Measurements from ENCODE around the gene DGKE.

The DGKE gene

DNA sequence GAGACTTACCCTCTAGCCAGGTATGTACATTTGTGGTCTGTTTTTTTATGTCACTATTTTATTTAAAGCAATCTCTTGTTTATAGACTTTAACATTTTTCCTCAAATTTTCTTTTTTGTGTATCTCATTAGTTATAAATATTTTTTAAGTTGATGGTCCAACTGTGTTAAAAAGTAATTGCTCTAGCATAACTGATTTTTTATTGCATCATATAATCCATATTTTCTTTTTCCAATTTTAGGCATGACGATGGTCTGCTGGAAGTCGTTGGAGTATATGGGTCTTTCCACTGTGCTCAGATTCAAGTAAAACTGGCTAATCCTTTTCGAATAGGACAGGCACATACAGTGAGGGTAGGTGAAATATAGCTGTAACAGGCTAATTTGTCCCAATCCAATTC, 27.9 kb downstream of the DGKE start:
- Histone ChIP-seq H3K27me3 (ENCODE audit: insufficient read depth, low read depth) (no peaks in the 10 kb centered on the region), H3K9ac (no peak overlapping the region), H3K79me2 (ENCODE audit: insufficient read depth, low read depth) (no peaks in the 10 kb centered on the region), H4K20me1 (ENCODE audit: insufficient read depth) (no peaks in the 10 kb centered on the region), H3K4me1 (ENCODE audit: low read depth, poor library complexity, severe bottlenecking) (no peaks in the 10 kb centered on the region), H3K4me2 (no peak overlapping the region), H3K27ac (no peak overlapping the region), H2AFZ (ENCODE audit: low read depth) (no peak overlapping the region), H3K36me3 (ENCODE audit: insufficient read depth) (no peaks in the 10 kb centered on the region; the same call in 1 of the 2 replicates), H3K4me3 (IDR thresholded peaks at IDR 0.05; ENCODE audit: insufficient read depth, low read depth, low read length) (no peak overlapping the region)
- TF ChIP-seq, protein P1, sequence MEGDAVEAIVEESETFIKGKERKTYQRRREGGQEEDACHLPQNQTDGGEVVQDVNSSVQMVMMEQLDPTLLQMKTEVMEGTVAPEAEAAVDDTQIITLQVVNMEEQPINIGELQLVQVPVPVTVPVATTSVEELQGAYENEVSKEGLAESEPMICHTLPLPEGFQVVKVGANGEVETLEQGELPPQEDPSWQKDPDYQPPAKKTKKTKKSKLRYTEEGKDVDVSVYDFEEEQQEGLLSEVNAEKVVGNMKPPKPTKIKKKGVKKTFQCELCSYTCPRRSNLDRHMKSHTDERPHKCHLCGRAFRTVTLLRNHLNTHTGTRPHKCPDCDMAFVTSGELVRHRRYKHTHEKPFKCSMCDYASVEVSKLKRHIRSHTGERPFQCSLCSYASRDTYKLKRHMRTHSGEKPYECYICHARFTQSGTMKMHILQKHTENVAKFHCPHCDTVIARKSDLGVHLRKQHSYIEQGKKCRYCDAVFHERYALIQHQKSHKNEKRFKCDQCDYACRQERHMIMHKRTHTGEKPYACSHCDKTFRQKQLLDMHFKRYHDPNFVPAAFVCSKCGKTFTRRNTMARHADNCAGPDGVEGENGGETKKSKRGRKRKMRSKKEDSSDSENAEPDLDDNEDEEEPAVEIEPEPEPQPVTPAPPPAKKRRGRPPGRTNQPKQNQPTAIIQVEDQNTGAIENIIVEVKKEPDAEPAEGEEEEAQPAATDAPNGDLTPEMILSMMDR (conservative IDR thresholded peaks at IDR 0.05; ENCODE audit: low read depth, low read length), result no peak

DNA sequence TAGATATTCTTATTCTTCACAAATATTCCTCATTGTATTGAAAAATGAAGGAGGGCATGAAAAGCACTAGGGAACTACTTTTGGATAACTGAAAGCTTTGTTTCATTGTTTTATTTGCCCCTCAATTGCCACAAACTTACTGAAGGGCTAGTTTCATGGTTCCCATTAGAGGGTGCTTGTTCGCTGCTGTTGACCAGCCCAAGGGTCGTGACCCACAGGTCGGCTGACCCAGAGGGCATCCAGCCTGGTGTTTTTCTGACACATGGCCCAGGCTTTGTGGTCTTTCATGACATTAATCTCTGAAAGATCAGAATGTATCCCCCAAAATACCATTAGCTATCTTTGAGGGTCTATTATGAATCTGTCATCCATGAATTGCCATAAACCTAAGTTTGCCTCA, 30.0 kb downstream of the DGKE start:
- H3K4me1 ChIP-seq (ENCODE audit: low read depth, poor library complexity, severe bottlenecking), result peaks cover under 1% of the 10 kb centered on the region
- no peaks in the 10 kb centered on the region for H3K27me3 ChIP-seq (ENCODE audit: insufficient read depth, low read depth)
- no peak overlapping the region for H3K9ac ChIP-seq
- H3K36me3 ChIP-seq (ENCODE audit: insufficient read depth), result no peaks in the 10 kb centered on the region; the same call in 1 of the 2 replicates
- H3K79me2 ChIP-seq (ENCODE audit: insufficient read depth, low read depth), result no peaks in the 10 kb centered on the region
- H3K27ac ChIP-seq, result no peak overlapping the region
- TF ChIP-seq, protein P1 (conservative IDR thresholded peaks at IDR 0.05; ENCODE audit: low read depth, low read length), result no peak
- H4K20me1 ChIP-seq (ENCODE audit: insufficient read depth), result no peaks in the 10 kb centered on the region
- no peak overlapping the region for H3K4me2 ChIP-seq
- H2AFZ ChIP-seq (ENCODE audit: low read depth), result no peak overlapping the region
- H3K4me3 ChIP-seq (IDR thresholded peaks at IDR 0.05; ENCODE audit: insufficient read depth, low read depth, low read length), result no peak overlapping the region

DNA sequence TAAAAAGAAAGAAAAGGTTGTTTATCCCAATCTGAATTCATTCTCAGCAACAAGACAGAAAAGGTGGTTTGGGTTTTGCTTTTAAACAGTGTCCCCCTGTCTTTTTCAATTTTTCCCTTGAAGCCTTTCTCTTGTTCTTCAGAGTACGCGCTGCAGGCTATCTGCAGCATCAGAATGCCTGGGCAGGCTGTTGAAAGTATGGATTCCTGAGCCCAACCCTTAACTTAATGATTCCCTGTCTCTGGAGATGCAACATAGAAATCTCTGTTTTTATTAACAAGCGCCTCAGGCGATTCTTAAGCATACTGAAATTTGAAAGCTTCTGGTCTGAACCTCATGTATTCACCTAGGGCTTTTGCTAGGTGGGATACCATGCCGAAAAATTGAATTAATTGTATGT, 32.1 kb downstream of the DGKE start:
- no peak overlapping the region for H3K27ac ChIP-seq
- H3K4me3 ChIP-seq (IDR thresholded peaks at IDR 0.05; ENCODE audit: insufficient read depth, low read depth, low read length), result no peak overlapping the region
- peaks cover 21% of the 10 kb centered on the region for H3K4me1 ChIP-seq (ENCODE audit: low read depth, poor library complexity, severe bottlenecking)
- no peak overlapping the region for H3K4me2 ChIP-seq
- H3K79me2 ChIP-seq (ENCODE audit: insufficient read depth, low read depth), result no peaks in the 10 kb centered on the region
- H3K36me3 ChIP-seq (ENCODE audit: insufficient read depth), result no peaks in the 10 kb centered on the region
- H3K9ac ChIP-seq, result no peak overlapping the region
- H4K20me1 ChIP-seq (ENCODE audit: insufficient read depth), result no peaks in the 10 kb centered on the region
- H3K27me3 ChIP-seq (ENCODE audit: insufficient read depth, low read depth), result no peaks in the 10 kb centered on the region
- TF ChIP-seq, protein P1 (conservative IDR thresholded peaks at IDR 0.05; ENCODE audit: low read depth, low read length), result no peak
- no peak overlapping the region for H2AFZ ChIP-seq (ENCODE audit: low read depth)

DNA sequence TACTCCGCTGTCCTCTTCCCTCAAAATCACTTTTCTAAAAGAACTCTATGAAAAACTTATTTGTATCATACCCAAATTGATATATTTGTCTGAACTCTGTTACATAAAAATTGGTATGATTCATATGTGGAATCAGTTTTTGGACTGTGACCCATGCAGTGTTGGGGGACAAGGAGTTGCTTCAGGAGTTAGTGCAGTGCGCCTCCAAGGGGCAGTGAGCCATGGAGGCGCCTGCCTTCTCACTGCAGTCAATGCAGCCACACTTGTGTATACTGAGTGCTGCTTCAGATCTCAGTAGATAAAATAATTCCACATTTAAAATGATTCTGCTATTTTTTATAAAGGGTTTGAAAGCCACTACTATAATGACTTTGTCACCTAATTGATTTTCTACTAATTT, 32.5 kb downstream of the DGKE start:
- Histone ChIP-seq H3K27ac (no peak overlapping the region), H3K4me3 (IDR thresholded peaks at IDR 0.05; ENCODE audit: insufficient read depth, low read depth, low read length) (no peak overlapping the region), H3K27me3 (ENCODE audit: insufficient read depth, low read depth) (no peaks in the 10 kb centered on the region), H2AFZ (ENCODE audit: low read depth) (no peak overlapping the region), H3K36me3 (ENCODE audit: insufficient read depth) (no peaks in the 10 kb centered on the region), H3K4me2 (no peak overlapping the region), H4K20me1 (ENCODE audit: insufficient read depth) (no peaks in the 10 kb centered on the region), H3K4me1 (ENCODE audit: low read depth, poor library complexity, severe bottlenecking) (peaks cover 22% of the 10 kb centered on the region), H3K9ac (no peak overlapping the region), H3K79me2 (ENCODE audit: insufficient read depth, low read depth) (no peaks in the 10 kb centered on the region)
- TF ChIP-seq, protein P1 (conservative IDR thresholded peaks at IDR 0.05; ENCODE audit: low read depth, low read length), result no peak
